NK-92 (cell line): ENCODE data around the gene EBF4.

Experiments used
- DNase-seq: peaks from one replicate; lab custom pipeline; 2025; ENCODE audit not compliant: unreplicated experiment; lab: John Stamatoyannopoulos, UW

Gene EBF4, protein sequence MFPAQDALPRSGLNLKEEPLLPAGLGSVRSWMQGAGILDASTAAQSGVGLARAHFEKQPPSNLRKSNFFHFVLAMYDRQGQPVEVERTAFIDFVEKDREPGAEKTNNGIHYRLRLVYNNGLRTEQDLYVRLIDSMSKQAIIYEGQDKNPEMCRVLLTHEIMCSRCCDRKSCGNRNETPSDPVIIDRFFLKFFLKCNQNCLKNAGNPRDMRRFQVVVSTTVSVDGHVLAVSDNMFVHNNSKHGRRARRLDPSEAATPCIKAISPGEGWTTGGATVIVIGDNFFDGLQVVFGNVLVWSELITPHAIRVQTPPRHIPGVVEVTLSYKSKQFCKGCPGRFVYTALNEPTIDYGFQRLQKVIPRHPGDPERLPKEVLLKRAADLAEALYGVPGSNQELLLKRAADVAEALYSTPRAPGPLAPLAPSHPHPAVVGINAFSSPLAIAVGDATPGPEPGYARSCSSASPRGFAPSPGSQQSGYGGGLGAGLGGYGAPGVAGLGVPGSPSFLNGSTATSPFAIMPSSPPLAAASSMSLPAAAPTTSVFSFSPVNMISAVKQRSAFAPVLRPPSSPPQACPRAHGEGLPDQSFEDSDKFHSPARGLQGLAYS

DNA sequence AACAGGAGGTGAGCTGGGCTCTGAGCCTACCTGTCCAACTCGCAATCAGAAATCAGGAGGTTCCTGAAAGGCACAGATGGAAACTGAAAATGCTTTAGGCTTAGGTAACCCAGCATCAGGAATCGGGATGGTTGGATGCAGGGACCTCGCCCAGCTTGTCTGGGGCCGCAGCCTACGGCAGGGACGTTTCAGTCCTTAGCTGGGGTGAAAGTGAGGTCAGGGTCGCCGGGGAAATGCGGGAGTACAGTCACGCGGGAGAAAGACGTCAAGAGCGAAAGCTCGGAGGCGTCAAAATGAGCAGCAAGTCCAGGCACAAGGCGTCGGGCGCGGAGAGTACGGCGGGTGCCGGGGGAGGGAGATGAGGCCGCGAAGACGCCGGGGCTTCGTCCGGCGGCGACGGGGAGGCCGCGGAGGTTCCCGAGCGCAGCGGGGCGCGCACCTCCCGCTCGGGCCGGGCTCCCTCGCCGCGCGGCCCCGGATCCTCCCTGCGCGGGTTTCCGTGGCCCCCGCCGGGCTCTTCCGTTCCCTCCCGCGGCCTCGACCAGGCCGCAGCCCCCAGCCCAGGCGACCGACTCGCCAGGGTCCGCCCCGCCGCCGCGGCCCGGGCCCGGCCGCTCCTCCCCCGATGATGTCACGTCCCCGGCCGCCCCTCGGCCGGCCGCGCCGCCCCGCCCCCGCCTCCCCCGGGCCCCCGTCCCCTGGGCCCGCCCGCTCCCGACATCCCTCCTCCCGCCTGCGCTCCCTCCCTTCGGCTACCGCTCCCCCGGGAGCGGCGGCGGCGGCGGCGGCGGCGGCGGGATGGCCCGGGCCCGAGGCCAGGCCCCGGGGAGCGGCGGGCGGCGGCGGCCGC is at the start of gene EBF4:
EBF4 (plus strand) TSS at position 745 of the 850 bp plus-strand sequence. CDS start 866 bp downstream, outside the sequence.
- DNase-seq, result no peak

DNA sequence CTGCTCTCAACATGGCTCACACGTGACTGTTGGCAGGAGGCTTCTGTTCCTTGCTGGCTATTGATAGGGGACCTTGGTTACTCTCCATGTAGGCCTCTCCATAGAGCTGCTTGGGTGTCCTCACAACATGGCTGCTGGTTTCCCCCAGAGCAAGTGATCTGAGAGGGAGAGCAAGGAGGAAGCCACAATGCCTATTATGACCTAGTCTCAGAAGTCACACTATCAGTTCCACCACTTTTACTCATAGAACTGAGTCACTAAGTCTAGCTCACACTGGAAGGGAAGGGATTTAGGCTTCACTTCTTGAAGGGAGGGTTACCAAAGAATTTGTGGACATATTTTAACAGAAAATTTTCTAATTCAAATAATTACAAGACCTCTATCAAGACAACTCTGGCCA is 48.9 kb upstream of the EBF4 start:
- no peak for DNase-seq

DNA sequence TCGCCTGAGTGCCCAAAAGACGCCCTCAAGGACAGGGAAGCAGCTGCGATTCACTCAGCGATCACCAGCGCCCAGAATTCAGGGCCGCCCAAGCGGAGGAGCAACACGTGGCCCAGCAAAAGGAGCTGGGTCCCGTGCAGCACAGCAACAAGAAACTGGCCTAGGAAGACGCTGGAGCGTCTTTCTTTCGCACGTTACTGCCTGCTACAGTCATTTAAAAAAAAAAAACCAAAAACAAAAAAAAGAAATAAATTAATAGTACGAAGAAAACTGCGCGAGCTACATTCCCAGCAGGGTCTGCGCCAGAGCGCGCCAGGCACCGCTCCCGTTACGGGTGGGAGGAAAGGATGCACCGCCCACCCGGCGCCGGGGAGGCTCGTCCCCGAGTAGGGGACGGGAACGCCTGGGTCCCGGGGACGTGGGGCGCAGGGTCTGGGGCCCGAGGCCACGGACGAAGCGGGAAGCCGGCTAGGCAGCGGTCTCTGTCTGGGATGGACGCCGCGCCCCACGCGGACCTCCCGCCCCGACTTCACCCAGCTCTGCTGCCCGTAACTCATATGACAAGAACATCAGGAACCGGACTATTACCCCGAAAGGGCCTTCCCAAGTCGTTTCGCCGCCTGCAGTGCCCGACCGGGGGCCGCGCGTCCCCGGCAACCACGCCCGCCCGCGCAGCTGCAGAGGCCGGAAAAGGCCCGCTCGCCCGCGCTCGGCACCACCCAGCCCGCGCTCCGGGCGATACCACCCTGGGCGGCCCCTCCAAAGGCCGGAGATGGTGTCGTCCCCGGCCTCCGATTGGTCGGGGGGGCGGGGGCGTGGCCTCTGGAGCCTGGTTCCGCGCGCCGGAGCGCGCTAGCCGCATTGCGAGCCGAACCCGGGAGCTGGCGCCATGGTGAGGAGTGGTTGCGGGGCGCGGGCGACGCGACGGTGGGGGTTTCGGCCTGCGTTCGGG is 40.5 kb upstream of the EBF4 start, which contains the start of gene NOP56:
NOP56 (plus strand) TSS at position 861 of the 952 bp plus-strand sequence; CDS start at position 890, 29 bp downstream.
- DNase-seq, result peak; percentile 41

DNA sequence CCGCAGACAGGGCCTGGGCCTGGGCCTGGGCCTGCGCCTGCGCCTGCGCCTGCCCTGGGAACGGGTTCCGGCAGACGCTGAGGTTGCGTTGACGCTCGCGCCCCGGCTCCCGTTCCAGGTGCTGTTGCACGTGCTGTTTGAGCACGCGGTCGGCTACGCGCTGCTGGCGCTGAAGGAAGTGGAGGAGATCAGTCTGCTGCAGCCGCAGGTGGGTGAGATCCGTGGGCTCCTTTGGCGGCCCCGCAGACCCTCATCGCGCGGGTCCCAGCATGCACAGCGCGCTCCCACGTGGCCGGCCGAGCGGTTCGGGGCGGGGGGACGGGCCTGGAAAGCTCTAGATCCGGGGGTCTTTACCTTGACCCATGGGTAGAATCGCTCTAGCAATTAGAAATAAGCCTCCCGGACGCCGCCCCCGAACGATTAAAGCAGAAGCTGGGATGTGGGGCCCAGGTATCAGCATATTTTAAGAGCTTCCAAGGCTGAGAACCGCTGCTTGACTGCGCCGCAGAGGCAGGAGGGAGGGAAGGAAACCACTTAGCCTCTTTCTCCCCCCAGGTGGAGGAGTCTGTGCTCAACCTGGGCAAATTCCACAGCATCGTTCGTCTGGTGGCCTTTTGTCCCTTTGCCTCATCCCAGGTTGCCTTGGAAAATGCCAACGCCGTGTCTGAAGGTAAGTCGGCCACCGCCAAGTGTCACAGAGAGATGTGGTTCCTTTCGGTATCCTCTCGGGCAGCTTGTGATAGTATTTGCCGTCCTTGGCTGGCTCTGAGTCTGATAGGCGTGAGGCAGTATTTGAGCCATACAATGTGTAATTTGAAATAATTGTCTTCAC is 39.6 kb upstream of the EBF4 start:
- DNase-seq, result no peak

DNA sequence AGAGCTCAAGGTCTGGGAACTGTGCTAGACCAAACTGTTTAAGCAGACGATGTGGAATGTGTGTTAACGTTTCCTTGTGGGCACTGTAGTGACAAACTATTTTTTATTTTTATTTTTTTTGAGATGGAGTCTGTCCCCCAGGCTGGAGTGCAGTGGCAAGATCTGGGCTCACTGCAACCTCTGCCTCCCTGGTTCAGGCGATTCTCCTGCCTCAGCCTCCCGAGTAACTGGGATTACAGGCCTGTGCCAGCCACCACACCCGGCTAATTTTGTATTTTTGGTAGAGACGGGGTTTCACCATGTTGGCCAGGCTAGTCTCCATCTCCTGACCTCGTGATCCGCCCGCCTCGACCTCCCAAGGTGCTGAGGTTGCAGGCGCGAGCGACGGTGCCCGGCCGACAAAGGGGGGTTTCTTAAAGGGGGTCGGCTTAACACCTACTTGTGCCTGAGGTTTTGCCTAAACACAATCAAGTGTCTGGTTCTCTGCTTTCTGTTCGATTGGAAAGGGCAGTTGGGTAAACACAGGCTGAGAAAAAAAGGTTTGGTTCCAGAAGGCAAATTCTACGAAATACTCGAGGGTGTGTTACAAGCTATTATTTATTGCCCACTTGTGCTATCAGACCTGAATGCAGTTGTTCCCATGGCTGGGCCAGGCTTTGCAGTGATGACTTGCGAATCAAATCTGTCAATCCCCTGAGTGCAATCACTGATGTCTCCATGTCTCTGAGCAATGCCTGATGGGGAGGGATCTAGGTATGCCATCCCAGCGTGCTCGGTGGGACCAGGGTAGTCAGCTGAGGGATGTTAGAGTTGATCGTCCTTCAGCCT is 38.8 kb upstream of the EBF4 start:
- no peak for DNase-seq

DNA sequence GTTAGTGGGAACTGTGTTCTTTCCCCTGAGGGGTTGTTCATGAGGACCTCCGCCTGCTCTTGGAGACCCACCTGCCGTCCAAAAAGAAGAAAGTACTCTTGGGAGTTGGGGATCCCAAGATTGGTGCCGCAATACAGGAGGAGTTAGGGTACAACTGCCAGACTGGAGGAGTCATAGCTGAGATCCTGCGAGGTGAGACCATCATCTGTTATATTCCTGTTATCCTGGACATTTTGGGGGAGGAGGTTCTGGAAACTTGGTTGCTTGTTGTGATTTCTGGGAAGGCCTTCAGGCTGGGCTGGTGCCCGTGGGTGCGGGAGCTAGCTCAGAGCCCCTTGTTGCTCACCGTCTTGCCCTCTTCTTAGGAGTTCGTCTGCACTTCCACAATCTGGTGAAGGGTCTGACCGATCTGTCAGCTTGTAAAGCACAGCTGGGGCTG is 38.2 kb upstream of the EBF4 start:
- DNase-seq, result no peak

DNA sequence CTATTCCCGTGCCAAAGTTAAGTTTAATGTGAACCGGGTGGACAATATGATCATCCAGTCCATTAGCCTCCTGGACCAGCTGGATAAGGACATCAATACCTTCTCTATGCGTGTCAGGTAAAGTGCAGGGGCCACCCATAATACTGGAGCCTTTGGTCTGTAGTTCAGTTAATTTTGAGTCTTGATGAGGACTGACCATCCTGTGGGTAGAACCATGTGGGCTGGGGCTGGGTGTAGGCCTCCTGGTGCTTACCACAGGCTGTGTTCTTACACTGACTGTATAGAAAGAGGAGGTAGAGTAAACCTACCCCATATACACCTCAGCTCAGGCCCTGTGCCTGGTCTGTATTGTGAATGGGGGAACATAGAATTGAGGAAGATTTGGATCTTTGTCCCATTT is 37.7 kb upstream of the EBF4 start:
- DNase-seq, result no peak

DNA sequence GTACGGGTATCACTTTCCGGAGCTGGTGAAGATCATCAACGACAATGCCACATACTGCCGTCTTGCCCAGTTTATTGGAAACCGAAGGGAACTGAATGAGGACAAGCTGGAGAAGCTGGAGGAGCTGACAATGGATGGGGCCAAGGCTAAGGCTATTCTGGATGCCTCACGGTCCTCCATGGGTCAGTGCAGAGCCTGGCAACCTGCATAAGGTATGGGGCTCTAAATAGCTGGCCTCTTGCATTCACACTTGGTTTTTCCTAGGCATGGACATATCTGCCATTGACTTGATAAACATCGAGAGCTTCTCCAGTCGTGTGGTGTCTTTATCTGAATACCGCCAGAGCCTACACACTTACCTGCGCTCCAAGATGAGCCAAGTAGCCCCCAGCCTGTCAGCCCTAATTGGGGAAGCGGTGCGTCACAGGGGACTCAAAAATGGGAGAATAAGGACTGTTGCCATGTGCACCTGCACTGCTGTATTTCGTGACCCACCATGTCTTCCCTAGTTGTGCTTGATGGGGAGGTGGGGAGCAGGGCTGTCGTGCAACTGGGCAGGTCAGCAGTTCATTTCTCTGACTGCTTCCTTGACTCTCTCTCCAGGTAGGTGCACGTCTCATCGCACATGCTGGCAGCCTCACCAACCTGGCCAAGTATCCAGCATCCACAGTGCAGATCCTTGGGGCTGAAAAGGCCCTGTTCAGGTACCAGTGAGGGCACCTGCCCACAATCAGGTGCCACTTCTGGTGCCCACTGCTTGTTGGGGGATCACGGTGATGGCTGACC is 37.1 kb upstream of the EBF4 start:
- no peak for DNase-seq

DNA sequence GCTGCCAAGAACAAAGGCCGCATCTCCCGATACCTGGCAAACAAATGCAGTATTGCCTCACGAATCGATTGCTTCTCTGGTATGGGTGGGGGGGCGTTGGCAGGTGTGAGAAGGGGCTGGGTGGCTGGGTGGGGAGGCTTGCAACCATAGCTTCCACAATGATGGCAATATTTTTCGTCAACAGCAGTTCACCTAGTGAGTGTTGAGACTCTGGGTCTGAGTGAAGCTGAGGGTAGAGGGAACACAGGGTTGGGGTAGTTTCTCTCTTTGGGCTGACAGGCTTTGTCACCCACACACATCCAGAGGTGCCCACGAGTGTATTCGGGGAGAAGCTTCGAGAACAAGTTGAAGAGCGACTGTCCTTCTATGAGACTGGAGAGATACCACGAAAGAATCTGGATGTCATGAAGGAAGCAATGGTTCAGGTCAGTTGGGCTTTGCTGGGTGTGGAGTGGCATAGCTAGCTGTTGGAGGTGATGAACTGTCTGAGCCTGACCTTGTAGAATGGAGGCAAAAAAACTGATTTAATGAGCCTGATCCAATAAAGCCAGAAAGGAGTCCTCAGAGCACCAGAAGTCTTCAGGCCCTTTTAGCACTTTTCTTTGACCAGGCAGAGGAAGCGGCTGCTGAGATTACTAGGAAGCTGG is 36.0 kb upstream of the EBF4 start:
- no peak for DNase-seq

DNA sequence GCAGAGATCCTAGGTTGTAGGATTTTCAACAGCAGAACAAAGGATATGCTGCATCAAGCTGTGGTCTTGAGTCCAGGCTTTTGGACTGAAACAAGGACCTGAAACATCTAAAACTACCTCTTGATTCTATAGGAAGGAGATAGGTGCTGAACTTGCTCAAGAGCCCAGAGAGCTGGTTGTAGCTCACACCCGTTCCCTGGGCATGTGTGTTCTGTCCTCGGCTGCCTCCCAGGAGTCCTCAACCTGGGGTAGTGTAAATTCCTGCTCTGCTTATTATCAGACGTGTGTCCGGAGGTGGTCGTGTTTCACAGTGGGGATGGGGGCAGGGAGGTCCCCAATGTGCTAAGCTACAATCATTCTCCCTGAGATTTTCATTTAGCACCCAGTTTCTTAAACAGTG is 35.3 kb upstream of the EBF4 start:
- DNase-seq, result no peak

DNA sequence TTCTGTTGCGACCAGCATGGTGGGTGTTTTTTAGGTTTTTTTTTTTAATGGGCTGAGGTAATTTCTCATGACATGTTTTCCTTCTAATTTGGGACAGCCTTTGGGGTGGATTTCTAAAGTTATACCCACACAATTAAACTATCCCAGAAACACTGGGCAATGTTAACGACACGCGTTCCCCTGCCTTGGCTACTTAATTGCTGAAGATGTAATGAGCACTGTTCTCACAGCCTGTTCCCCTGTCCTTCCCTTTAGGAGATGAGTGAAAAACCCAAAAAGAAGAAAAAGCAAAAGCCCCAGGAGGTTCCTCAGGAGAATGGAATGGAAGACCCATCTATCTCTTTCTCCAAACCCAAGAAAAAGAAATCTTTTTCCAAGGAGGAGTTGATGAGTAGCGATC is 34.9 kb upstream of the EBF4 start:
- DNase-seq, result no peak

DNA sequence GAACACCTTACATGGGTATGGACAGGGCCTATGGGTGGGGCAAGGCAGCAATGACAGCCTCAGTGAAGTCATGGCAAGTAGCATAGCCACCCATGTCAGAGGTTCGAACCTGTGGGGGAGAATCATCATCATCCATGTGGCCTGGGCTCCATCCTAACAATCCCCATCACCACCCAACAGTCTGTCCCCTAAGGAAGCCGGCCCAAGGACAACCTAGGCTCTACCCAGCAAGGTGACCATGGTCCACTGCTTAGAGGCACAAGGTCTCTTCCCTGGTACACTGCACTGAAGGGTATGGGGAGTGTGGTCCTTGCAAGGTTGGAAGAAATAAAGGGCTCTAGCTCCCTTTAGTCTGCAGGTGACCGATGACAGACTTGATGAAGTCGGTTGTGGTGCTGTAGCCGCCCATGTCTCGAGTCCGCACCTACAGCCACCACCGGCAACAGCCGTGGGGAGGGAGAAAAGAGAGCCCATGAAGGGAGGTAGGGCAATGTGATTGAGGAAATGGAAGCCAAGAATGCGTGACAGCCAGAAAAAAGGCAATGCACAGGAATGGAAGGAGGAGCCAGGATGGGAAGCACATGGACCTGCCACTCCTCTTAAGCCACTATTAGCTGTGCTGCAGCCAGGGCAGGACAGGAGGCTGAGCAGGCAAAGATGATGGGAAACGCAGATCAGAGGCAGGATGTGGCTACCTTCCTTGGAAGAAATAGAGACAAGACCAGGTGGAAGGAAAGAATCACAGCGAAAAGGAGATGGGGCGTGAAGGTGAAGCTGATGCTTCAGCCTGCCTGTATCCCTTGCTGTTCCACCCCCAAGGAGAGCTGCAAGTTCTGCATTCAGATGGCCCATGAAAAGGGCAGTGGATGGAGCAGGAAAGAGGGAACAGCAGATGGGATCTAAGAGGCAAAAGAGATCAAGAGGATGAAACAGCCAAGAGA is 33.9 kb upstream of the EBF4 start:
- DNase-seq, result no peak

DNA sequence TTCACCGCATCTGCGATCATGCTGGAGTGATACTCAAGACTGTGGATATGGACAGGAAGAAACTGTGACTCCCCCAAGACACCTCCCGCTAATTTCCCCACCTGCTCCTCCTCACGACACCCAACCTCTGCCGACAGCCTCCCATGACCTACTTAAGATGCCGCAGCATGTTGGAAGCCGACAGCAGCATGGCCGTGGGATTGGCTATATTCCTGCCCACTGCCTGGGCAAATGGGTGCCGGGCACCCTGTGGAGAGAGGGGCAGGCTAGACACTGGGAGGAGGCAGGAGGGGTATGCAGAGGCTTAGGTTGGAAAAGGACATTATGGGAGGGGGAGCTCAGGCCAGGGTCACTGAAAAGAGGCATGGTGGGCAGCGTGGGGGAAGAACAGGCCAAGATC is 33.0 kb upstream of the EBF4 start:
- DNase-seq, result no peak

DNA sequence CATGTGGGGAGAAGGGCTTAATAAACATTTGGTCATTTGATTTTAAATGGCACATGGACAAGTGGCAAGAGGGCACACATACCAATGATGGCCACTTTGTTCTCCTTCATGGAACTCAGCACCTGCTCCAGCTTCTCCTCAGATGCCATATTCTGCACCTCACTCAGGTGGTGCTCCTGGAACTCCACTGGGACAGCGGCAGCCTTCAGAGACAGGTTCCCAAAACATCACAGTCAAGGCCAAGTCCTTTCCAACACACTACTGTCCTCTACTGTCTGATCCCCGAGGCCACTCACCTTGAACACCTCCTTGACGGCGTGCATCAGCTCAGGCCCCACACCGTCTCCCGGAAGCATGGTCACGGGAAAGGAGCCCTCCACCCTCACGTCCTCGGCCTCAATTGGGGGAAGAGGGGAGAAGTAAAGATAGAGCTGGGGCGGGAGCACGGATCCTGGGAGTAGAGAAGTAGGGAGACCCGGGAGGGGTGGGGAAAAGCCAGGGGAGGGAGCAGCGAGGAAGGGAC is 29.2 kb upstream of the EBF4 start:
- DNase-seq, result no peak

DNA sequence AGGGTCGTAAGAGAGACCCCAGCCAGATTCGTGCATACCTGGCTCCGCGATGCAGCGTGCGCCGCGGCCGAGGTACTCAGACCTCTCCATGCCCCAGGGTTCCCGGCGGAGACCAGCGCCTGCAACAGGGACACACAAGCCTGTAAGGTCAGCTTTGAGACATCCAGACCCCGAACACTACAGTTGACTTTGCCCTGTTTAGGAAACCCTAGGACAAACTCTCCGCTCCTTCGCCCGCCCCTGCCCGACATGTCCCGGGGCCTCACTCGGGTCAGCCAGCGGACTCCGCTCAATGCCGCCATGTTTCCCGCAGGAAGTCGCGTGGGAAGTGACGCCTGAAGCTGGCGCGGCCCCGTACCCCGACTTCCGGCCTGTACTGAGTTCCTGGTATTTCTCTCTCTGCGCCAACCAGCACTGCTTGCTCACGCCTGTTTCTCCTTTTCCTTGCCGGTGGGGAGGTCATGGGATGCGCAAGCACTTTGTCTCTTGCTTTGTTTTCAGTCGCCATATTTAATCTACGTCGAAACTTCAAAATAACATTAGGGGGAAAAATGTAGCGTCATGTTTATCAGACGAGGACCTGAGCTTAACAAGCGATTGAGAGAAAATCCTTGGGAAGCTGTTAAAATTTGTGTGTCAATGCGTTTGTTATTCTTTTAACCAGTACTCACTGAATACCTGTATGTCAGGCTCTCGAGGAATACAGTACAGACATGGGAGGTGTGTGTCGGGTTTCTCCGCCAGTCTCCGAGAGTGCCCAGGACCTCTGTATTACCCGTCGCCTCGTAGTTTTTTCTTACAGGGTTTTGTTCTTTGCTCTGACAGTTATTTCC is 28.5 kb upstream of the EBF4 start, which contains the start of gene IDH3B:
IDH3B (minus strand) TSS at position 330 of the 833 bp plus-strand sequence; CDS start at position 302, 28 bp downstream.
- peak; percentile 55 for DNase-seq
